GM18502 (cell line): ENCODE data around the gene KRTAP4-8.
"Not testable (repeated sequence)": the region's sequence is repeated elsewhere in the genome, so short reads cannot be mapped to it uniquely, and the experiment has no call there.

Experiments
- ATAC-seq: cut with Tn5 transposase; IDR thresholded peaks from one replicate; pipeline ENCODE4 v1.9.1; 2021; ENCODE audit warnings: mild to moderate bottlenecking; ENCODE audit not compliant: unreplicated experiment, poor library complexity

Gene KRTAP4-8

DNA sequence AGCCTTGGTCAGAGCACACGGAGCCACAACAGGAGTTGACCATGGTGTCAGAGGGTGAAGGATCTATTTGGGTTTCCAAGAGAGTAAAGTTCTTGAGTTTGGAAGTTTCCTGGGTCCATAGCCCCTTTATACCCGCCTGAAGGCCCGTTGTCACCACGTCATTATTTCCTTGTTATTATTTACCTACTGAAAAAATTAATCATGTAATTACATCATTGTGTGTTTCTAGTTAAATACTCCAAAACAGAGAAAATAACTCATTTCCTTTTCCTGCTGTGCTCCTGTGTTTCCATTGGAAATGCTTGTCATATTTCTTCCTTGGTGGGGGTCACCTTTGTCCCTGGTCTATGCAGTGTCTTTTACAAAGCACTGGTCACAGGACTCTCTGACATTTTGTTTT lies at the start of gene KRTAP4-8:
Gene KRTAP4-8, minus strand, starts transcription at position 101 of the 400 bp plus-strand sequence. Its CDS starts 58 bp downstream, at position 43.
- no peak for ATAC-seq

DNA sequence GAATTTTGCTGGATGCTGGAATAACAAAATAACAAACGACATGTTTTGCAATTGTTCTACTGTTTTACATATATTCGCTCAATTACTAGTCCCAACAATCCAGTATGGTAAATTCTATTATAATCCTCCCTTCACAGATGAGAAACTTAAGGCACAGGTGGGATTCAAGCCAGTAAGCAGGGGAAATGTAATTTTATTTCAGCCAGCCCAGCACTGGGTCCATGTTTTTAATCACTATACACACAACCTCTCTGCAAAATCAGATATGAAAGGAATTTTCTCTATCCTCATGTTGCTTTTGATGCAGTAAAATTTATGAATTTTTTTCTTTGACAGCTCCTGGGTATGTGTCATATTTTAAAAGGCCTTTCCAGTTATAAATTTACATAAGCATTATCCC lies 47.3 kb upstream of the KRTAP4-8 start:
- no peak for ATAC-seq

DNA sequence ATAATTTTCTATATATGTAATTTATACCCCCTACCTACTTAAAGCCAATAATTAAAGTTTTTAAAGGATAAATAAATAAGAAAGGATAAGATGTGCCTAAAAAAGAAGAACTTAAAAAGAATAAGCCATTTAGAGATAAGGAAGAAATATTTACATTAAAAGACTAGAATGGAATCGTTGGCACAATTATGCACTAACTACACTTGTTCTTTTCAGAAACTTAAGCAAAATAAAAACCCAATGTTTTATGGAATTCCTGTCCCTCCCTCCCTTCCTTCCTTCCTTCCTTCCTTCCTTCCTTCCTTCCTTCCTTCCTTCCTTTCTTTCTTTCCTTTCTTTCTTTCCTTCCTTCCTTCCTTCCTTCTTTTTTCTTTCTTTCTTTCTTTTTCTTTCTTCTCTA lies 46.9 kb upstream of the KRTAP4-8 start:
- ATAC-seq, result no peak

DNA sequence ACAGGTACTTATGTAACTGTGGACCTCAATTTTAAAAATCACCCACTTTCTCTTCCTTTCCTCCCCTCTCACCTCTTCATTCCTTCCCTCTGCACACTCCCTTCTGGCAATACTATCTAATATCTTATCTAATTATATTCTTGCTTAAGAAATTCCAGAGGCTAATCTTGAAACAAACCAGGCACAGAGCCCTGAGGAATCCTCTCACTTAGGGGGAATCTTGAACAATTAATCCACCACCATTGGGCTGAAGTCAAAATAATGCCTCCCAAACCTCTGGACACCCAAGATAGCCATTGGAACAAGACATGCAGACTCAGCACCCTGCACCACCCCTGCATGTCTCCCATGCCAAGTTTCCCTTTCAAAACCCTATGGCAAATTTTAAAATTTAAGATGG lies 43.4 kb upstream of the KRTAP4-8 start:
- ATAC-seq, result no peak

DNA sequence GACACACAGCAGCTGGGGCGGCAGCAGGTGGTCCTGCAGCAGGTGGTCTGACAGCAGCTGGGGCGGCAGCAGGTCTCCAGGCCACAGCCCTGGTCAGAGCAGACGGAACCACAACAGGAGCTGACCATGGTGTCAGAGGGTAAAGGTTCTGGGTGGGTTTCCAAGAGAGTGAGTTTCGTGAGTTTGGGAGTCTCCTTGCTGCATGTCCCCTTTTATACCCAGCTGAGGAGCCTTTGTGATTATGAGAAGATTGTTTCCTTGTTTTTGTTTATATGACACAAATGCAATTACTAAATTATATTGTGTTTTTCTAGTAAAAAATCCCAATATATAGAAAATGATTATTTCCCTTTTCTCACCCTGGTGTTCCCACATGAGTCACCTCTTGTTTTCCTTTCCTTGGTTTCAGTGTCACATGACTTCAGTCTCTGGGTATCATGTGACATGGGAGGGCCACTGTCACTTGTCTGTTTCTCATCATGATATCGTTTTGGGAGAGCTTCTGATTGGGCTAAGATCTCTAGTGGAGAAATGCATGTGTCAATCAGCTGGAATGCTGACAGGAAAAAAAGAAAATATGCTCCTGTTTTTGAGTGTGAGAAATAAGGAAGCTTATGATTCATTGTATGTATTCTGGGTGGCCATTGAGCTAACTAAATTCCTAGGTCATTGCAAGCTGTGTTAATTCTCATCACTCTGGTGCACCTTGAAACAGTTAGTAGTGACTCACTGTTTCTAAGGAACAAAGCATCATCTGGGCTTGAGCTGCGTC lies 42.6 kb upstream of the KRTAP4-8 start, which contains the start of gene KRTAP4-6:
Gene KRTAP4-6, minus strand, starts transcription at position 185 of the 772 bp plus-strand sequence. Its CDS starts 57 bp downstream, at position 128.
- ATAC-seq, result no peak

DNA sequence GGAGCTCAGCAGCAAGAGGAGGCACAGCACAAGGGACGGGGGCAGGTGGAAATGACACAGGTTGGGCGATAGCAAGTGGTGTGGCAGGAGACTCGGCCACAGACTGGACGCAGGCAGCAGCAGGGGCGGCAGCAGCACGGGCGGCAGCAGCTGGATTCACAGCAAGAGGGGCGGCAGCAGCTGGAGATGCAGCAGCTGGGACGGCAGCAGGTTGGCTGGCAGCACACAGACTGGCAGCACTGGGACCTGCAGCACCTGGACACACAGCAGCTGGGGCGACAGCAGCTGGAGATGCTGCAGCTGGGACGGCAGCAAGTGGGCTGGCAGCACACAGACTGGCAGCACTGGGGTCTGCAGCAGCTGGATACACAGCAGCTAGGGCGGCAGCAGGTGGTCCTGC lies 41.9 kb upstream of the KRTAP4-8 start:
- not testable (repeated sequence) for ATAC-seq

GRCh38 chr17:41133880-41134735 lies 36.2 kb upstream of the KRTAP4-8 start:
- ATAC-seq, result no peak

DNA sequence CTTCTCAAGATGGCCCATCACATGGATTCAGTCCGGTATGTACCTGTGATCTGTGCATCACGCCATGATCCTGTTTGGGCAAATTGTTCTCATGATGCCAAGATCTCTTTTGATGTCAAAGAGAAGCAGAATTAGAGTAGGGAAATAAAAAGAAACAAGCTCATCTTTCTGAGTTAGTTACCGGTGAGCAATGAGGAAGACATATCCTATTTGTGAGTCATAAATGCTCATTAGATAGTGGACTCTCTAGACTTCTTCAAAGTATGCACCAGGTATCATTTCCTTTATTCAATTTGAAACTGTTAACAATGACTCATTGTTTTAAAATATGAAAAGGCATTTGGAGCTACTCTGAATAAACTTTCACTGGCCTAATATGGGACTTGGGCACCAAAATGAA lies 34.0 kb upstream of the KRTAP4-8 start:
- no peak for ATAC-seq

GRCh38 chr17:41127371-41127770 lies 29.4 kb upstream of the KRTAP4-8 start:
- ATAC-seq, result no peak

GRCh38 chr17:41126412-41126811 lies 28.5 kb upstream of the KRTAP4-8 start:
- ATAC-seq, result no peak

- no peak for ATAC-seq
Measured at GRCh38 chr17:41125064-41125463, 27.1 kb upstream of the KRTAP4-8 start.

GRCh38 chr17:41123991-41124371 lies 26.0 kb upstream of the KRTAP4-8 start, which contains the start of gene KRTAP4-12:
Gene KRTAP4-12 (minus strand): TSS chr17:41124182. CDS start chr17:41124122, 60 bp downstream.
- not testable (repeated sequence) for ATAC-seq

DNA sequence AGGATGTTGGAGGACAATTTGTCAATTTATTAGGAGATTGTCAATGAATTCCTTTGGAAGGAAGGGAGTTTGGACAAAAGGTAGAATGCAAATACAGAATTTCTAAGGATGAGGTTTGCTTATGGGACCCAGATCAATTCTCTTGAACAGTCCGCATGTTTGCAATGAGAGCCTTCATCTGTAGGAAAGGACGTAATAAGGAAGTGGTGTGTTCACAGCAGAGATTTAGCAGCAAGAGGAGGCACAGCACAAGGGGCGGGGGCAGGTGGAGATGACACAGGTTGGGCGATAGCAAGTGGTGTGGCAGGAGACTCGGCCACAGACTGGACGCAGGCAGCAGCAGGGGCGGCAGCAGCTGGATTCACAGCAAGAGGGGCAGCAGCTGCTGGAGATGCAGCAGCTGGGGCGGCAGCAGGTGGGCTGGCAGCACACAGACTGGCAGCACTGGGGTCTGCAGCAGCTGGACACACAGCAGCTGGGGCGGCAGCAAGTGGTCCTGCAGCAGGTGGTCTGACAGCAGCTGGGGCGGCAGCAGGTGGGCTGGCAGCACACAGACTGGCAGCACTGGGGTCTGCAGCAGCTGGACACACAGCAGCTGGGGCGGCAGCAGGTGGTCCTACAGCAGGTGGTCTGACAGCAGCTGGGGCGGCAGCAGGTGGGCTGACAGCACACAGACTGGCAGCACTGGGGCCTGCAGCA lies 25.5 kb upstream of the KRTAP4-8 start:
- not testable (repeated sequence) for ATAC-seq

- ATAC-seq, result no peak
Measured at GRCh38 chr17:41121742-41122141, 23.8 kb upstream of the KRTAP4-8 start.

- not testable (repeated sequence) for ATAC-seq
Measured at GRCh38 chr17:41119696-41120690, 22.1 kb upstream of the KRTAP4-8 start.

- ATAC-seq, result no peak
Measured at GRCh38 chr17:41118721-41119120, 20.8 kb upstream of the KRTAP4-8 start.

DNA sequence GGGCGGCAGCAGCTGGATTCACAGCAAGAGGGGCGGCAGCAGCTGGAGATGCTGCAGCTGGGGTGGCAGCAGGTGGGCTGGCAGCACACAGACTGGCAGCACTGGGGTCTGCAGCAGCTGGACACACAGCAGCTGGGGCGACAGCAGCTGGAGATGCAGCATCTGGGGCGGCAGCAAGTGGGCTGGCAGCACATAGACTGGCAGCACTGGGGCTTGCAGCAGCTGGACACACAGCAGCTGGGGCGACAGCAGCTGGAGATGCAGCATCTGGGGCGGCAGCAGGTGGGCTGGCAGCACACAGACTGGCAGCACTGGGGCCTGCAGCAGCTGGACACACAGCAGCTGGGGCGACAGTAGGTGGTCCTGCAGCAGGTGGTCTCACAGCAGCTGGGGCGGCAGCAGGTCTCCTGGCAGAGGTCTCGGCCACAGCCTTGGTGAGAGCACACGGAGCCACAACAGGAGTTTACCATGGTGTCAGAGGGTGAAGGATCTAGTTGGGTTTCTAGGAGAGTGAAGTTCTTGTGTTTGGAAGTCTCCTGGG lies 20.0 kb upstream of the KRTAP4-8 start, which contains the start of gene KRTAP4-11:
Gene KRTAP4-11, minus strand, starts transcription at position 528 of the 541 bp plus-strand sequence. Its CDS starts 58 bp downstream, at position 470.
- not testable (repeated sequence) for ATAC-seq

- no peak for ATAC-seq
Measured at GRCh38 chr17:41116297-41116696, 18.4 kb upstream of the KRTAP4-8 start.
